NCI-H2227 (cell line): Measurements from ENCODE around the gene PDX1.
"Not testable (repeated sequence)": the region's sequence is repeated elsewhere in the genome, so short reads cannot be mapped to it uniquely, and the experiment has no call there.

Source experiments
- DNase-seq: peaks from one replicate; lab custom pipeline; 2025; ENCODE audit not compliant: unreplicated experiment; lab: John Stamatoyannopoulos, UW

Gene PDX1

GRCh38 chr13:27954406-27954851, 34.6 kb downstream of the PDX1 start:
- peak; percentile 15 for DNase-seq

- no peak for DNase-seq
Observed at GRCh38 chr13:27955014-27955591, 35.3 kb downstream of the PDX1 start.

GRCh38 chr13:27956576-27957300, 36.9 kb downstream of the PDX1 start:
- no peak for DNase-seq

GRCh38 chr13:27959976-27960361, 40.2 kb downstream of the PDX1 start:
- no peak for DNase-seq

- no peak for DNase-seq
Observed at GRCh38 chr13:27960362-27961226, 40.8 kb downstream of the PDX1 start.

GRCh38 chr13:27961227-27962085, 41.7 kb downstream of the PDX1 start:
- DNase-seq, result no peak

GRCh38 chr13:27962128-27962841, 42.5 kb downstream of the PDX1 start:
- DNase-seq, result no peak

- no peak for DNase-seq
Observed at GRCh38 chr13:27962982-27963381, 43.2 kb downstream of the PDX1 start.

GRCh38 chr13:27963491-27963890, 43.7 kb downstream of the PDX1 start:
- DNase-seq, result no peak

- not testable (repeated sequence) for DNase-seq
Observed at GRCh38 chr13:27964206-27964605, 44.4 kb downstream of the PDX1 start.

GRCh38 chr13:27964741-27965323, 45.0 kb downstream of the PDX1 start:
- no peak for DNase-seq

GRCh38 chr13:27965343-27965739, 45.5 kb downstream of the PDX1 start:
- no peak for DNase-seq

GRCh38 chr13:27965740-27966640, 46.2 kb downstream of the PDX1 start:
- no peak for DNase-seq

GRCh38 chr13:27966641-27967202, 46.9 kb downstream of the PDX1 start:
- no peak for DNase-seq

- no peak for DNase-seq
Observed at GRCh38 chr13:27967203-27967735, 47.5 kb downstream of the PDX1 start.

GRCh38 chr13:27967736-27968315, 48.0 kb downstream of the PDX1 start:
- no peak for DNase-seq

- no peak for DNase-seq
Observed at GRCh38 chr13:27968316-27969081, 48.7 kb downstream of the PDX1 start.
